Activated B cell treated with CpG ODN at 0.5 μM for 24 hours (primary cell): ENCODE data around the gene ETFB. TPM values are rescaled to one million over a fixed set of nuclear protein-coding genes. Genes with fewer than 3 reads are reported as not detected.

ENCODE experiments used
- ATAC-seq: fragments of 200-7000 bp; cut with Tn5 transposase; one replicate; pipeline ENCODE4 v1.10.0; 2021; ENCODE audit warnings: low read depth, mild to moderate bottlenecking, moderate library complexity
- CTCF ChIA-PET: fragments of 350-600 bp; sonication (Branson Sonifier 250); formaldehyde crosslinking; loops from one replicate; lab custom pipeline; 2021; ENCODE audit warnings: antibody characterized with exemption; lab: Charles Lee
- POLR2A ChIA-PET: fragments of 350-600 bp; sonication (Branson Sonifier 250); formaldehyde crosslinking; loops from one replicate; lab custom pipeline; 2021; ENCODE audit warnings: antibody characterized with exemption; lab: Charles Lee
- DNase-seq: peaks from one replicate; pipeline ENCODE4 v3.0.0; 2022
- H3K27ac Mint-ChIP-seq: one replicate; pipeline ENCODE4 v1.8.0; 2020; ENCODE audit warnings: mixed read lengths
- H3K27me3 Mint-ChIP-seq: one replicate; pipeline ENCODE4 v1.8.0; 2021; ENCODE audit warnings: mixed read lengths
- H3K36me3 Mint-ChIP-seq: one replicate; pipeline ENCODE4 v1.8.0; 2021; ENCODE audit warnings: low read depth, mixed read lengths
- H3K4me1 Mint-ChIP-seq: one replicate; pipeline ENCODE4 v1.8.0; 2021; ENCODE audit warnings: mixed read lengths
- H3K4me3 Mint-ChIP-seq: one replicate; pipeline ENCODE4 v1.8.0; 2020; ENCODE audit warnings: mild to moderate bottlenecking, mixed read lengths
- H3K9me3 Mint-ChIP-seq: one replicate; pipeline ENCODE4 v1.8.0; 2020; ENCODE audit warnings: mixed read lengths
- intact Hi-C: fragments of 100-400 bp; cut with micrococcal nuclease; formaldehyde crosslinking; loops from one replicate; pipeline ENCODE4 v1.15.1; 2024
- total RNA-seq: library from RNA; stranded (reverse); gene quantifications from 2 replicates; pipeline ENCODE4 v1.2.3, GENCODE V29; 2022
- TF ChIP-seq, protein P1 (sequence below): fragments of 200-600 bp; IDR thresholded peaks from one replicate; pipeline ENCODE4 v1.8.0; 2022; ENCODE audit warnings: antibody characterized with exemption, mild to moderate bottlenecking

ETFB gene
- total RNA-seq, 1 donor from 2014 or later, result 43.8 TPM

DNA sequence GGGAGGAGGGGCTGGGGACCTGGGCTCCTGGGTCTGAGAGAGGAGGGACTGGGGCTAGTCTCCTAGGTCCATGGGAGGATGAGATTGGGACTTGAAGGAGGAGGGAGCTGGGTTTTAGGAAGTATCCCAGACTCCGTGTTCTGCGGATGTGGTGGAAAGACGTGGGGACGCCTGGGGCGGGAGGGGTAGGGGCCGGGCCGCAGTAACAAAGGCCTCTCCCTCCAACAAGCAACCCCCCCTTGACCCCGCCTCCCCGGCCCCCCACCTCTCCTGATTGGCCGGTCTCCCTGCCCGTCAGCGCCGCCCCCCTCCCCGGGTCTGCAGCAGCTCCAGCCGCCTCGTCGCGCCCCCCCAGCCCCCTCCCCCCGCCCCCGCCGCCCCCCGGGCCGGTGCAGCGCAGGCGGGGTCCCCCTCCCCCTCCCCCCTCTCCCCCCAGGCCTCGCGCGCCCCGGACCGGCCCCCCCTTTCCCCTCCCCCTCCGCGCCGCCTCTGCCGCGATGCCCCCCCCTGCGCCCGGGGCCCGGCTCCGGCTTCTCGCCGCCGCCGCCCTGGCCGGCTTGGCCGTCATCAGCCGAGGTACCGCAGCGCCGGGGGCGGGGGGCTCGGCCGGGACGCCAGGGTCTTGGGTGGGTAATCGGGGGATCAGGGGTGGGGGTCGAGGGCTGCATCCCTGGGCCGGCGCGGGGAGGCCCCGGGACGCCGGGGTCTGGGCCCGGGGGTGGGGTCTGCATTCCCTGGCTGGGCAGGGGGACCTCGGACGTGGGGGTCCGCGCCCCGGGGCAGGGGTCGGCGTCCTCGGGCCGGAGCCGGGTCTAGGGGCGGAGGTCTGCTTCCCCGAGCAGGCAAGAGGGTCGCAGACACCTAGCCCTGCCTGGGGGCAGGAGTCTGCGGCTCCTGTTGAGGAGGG, 54.6 kb downstream of the ETFB start, which contains the start of gene IGLON5:
Gene IGLON5 (plus strand): TSS at position 294 of the 907 bp plus-strand sequence. CDS start 204 bp downstream, at position 498.
- ATAC-seq (no peak), DNase-seq (no peak)
- H3K4me3 Mint-ChIP-seq, result no peak within 1 kb of the TSS
- no peak within 1 kb of the TSS for H3K27ac Mint-ChIP-seq
- TF ChIP-seq, protein P1, sequence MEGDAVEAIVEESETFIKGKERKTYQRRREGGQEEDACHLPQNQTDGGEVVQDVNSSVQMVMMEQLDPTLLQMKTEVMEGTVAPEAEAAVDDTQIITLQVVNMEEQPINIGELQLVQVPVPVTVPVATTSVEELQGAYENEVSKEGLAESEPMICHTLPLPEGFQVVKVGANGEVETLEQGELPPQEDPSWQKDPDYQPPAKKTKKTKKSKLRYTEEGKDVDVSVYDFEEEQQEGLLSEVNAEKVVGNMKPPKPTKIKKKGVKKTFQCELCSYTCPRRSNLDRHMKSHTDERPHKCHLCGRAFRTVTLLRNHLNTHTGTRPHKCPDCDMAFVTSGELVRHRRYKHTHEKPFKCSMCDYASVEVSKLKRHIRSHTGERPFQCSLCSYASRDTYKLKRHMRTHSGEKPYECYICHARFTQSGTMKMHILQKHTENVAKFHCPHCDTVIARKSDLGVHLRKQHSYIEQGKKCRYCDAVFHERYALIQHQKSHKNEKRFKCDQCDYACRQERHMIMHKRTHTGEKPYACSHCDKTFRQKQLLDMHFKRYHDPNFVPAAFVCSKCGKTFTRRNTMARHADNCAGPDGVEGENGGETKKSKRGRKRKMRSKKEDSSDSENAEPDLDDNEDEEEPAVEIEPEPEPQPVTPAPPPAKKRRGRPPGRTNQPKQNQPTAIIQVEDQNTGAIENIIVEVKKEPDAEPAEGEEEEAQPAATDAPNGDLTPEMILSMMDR, result no peak
- ChIA-PET POLR2A (no interaction called here), CTCF (no interaction called here)
- H3K4me1 Mint-ChIP-seq, result peaks cover 5% of the 10 kb centered on the region
- intact Hi-C loops, result no loop called here
- peaks cover 5% of the 10 kb centered on the region for H3K36me3 Mint-ChIP-seq
- H3K9me3 Mint-ChIP-seq, result peaks cover 16% of the 10 kb centered on the region
- peaks cover 46% of the 10 kb centered on the region for H3K27me3 Mint-ChIP-seq

DNA sequence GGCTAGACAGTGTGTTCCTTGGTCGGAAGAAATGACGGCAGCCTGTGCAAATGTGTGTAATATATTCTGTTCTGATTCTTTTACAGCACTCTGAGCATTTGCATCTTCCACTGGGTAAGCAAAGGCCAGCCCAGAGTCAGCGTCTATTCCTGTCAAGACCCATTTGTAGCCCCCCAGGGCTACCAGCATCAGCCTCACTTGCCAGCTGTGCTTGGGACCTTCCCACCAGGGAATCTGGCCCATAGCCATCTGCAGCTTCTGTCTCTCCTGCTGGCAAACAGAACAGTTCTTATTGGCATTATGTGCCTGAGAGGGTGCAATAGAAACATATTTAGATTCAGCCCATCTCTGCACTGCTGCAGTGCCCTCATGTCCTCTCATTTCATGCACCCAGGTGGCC, 60.7 kb downstream of the ETFB start:
- Mint-ChIP-seq H3K9me3 (peaks cover 23% of the 10 kb centered on the region), H3K4me3 (no peak overlapping the region), H3K27ac (no peak overlapping the region), H3K4me1 (no peaks in the 10 kb centered on the region), H3K27me3 (peaks cover 47% of the 10 kb centered on the region), H3K36me3 (peaks cover 5% of the 10 kb centered on the region)
- intact Hi-C loops, result no loop called here
- ChIA-PET POLR2A (no interaction called here), CTCF (no interaction called here)
- TF ChIP-seq, protein P1, result no peak
- ATAC-seq, result no peak
- no peak for DNase-seq

DNA sequence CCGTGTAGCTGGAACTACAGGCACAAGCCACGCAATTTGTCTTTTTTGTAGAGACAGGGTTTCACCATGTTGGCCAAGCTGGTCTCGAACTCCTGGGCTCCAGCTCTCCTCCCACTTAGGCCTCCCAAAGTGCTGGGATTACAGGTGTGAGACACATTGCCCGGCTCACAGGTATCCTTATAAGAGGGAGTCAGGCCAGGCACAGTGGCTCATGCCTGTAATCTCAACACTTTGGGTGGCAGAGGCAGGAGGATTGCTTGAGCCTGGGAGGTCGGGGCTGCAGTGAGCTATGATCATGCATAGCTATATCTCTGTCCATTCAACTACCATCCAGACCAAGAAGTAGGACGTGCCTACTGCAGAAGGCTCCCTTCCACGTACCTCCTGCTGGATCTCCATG, 64.9 kb downstream of the ETFB start:
- H3K36me3 Mint-ChIP-seq, result no peaks in the 10 kb centered on the region
- TF ChIP-seq, protein P1, result no peak
- no peak for DNase-seq
- CTCF ChIA-PET, result no interaction called here
- H3K9me3 Mint-ChIP-seq, result peaks cover 9% of the 10 kb centered on the region
- H3K27me3 Mint-ChIP-seq, result peaks cover 23% of the 10 kb centered on the region
- no peaks in the 10 kb centered on the region for H3K4me1 Mint-ChIP-seq
- intact Hi-C loops, result no loop called here
- no peak overlapping the region for H3K27ac Mint-ChIP-seq
- POLR2A ChIA-PET, result no interaction called here
- no peak overlapping the region for H3K4me3 Mint-ChIP-seq
- no peak for ATAC-seq

DNA sequence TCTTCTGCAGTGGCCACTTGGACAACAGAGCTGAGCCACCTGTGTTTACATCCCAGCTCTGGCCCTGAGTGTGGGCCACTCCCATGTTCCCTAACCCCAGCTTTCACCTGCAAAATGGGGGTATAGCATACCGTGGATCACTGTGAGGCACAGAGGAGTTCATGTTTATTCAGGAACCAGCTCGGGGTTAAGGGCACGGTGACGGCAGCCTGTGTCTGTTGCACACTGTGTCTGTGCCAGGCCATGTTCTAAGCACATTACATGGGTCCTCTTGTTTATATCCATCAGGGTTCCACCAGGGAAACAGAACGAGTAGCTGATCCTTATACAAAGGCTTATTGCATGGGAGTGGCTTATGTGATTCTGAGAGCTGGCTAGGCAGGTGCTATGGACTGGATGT, 68.8 kb downstream of the ETFB start:
- H3K36me3 Mint-ChIP-seq, result no peaks in the 10 kb centered on the region
- H3K27ac Mint-ChIP-seq, result no peak overlapping the region
- POLR2A ChIA-PET, result no interaction called here
- no peaks in the 10 kb centered on the region for H3K4me1 Mint-ChIP-seq
- intact Hi-C loops, result no loop called here
- H3K9me3 Mint-ChIP-seq, result peaks cover 2% of the 10 kb centered on the region
- no peak overlapping the region for H3K4me3 Mint-ChIP-seq
- ATAC-seq (no peak), DNase-seq (no peak)
- peaks cover 15% of the 10 kb centered on the region for H3K27me3 Mint-ChIP-seq
- CTCF ChIA-PET, result no interaction called here
- TF ChIP-seq, protein P1, result no peak

DNA sequence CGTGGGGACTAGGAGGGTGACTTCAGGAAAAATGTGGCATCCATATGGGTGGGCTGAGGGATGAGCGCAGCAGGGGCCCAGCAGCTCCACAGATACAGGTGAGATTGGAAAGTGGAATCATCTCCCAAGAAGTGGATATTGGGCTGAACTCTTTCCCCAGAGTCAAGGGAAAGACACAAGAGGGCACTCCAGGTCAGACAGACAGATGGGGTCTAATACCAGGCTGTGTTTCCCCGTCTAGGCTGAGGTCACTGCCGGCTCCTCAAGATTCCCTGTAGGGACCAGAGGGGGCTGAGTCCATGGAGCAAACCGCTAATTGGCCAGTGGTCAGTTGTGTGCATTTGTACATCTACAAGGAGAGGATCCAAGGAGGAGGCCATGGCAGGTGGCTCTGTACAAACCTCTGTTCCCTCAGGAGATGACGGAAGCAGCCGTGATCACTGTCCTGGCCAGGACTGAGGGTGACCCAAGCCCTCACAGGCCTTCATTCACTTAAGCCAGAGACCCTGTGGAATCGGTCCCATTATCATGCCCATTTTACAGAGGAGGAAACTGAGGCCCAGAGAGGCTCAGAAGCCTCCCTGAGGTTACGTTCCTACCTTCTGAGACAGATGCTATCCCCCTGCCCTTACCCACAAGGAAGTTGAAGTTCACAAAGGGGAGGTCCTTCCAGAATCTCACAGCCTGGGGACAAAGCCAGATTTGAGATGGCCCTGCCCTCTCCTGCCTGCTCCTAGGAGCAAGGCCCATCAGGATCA, 69.7 kb downstream of the ETFB start:
- H3K27ac Mint-ChIP-seq, result no peak overlapping the region
- H3K4me3 Mint-ChIP-seq, result no peak overlapping the region
- intact Hi-C loops, result no loop called here
- POLR2A ChIA-PET, result no interaction called here
- ATAC-seq (no peak), DNase-seq (no peak)
- TF ChIP-seq, protein P1, result no peak
- H3K9me3 Mint-ChIP-seq, result peaks cover 1% of the 10 kb centered on the region
- peaks cover 16% of the 10 kb centered on the region for H3K27me3 Mint-ChIP-seq
- no peaks in the 10 kb centered on the region for H3K36me3 Mint-ChIP-seq
- CTCF ChIA-PET, result no interaction called here
- no peaks in the 10 kb centered on the region for H3K4me1 Mint-ChIP-seq
